Measurements from ENCODE around the gene C16orf78.

C16orf78 gene

DNA sequence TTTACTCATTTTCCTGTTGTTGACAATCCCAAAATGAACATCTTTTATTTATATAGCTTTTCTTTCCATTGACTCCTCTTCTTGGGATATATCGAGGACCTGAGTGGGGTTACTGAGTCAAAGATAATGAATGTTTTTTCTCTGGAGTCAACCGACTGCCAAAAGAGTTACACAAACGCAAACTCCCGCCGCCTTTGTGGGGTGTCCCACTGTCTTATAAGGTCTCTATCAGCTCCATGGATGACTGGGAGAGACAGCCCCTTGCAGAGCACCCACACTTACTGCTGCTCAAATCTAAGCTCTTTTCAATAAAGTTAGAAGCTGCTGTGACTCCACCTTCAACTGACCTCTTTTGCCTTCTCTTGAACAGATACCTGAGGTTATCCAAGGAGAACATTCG is 25.2 kb downstream of the C16orf78 start:
- no peak overlapping the region for H3K27ac Mint-ChIP-seq
- H3K27me3 Mint-ChIP-seq (ENCODE audit: low read depth) = peaks cover 21% of the 10 kb centered on the region
- H3K4me3 Mint-ChIP-seq = no peak overlapping the region
- TF ChIP-seq, protein P1, sequence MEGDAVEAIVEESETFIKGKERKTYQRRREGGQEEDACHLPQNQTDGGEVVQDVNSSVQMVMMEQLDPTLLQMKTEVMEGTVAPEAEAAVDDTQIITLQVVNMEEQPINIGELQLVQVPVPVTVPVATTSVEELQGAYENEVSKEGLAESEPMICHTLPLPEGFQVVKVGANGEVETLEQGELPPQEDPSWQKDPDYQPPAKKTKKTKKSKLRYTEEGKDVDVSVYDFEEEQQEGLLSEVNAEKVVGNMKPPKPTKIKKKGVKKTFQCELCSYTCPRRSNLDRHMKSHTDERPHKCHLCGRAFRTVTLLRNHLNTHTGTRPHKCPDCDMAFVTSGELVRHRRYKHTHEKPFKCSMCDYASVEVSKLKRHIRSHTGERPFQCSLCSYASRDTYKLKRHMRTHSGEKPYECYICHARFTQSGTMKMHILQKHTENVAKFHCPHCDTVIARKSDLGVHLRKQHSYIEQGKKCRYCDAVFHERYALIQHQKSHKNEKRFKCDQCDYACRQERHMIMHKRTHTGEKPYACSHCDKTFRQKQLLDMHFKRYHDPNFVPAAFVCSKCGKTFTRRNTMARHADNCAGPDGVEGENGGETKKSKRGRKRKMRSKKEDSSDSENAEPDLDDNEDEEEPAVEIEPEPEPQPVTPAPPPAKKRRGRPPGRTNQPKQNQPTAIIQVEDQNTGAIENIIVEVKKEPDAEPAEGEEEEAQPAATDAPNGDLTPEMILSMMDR (IDR thresholded peaks at IDR 0.05; ENCODE audit: unreplicated experiment in 3 of 3) = no peak
- no peaks in the 10 kb centered on the region for H3K4me1 Mint-ChIP-seq
- peaks cover 13% of the 10 kb centered on the region for H3K9me3 Mint-ChIP-seq
- no peaks in the 10 kb centered on the region for H3K36me3 Mint-ChIP-seq (ENCODE audit: low read depth)

DNA sequence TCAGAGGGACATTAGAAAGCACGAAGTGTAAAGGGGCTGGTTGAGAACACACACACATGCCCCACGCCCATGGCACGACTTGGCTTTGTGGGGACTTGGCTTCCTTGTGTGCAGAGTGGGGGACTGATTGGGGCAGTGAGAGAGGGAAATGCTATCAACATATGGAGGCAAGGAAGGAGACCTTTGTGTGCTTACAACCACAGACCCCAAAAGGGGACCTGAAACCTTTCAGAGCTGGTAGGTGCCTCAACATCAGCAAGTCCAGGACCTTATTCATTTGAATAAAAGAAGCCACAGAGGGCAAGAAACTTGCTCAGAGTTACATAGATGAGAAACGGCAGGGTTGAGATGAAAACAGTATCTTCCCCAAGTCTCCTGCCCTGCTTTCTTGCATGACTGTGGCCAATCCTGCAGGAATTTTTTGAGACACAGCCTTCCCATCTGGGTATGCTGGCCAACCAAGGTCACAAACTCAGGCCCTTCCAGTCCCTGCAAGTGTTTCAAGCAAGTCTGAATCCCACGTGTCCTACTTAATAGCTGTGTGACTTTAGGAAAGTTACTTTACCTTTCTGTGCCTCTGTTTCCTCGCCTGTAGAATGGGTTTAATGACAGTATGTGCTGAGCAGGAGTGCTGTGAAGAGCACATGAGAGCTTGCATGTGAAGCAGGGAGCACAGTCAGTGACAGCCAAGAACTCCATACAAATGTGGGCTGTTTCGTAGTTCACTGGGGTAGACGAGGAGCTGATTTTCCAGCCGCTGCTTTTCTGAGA is 26.2 kb downstream of the C16orf78 start:
- no peak overlapping the region for H3K27ac Mint-ChIP-seq

DNA sequence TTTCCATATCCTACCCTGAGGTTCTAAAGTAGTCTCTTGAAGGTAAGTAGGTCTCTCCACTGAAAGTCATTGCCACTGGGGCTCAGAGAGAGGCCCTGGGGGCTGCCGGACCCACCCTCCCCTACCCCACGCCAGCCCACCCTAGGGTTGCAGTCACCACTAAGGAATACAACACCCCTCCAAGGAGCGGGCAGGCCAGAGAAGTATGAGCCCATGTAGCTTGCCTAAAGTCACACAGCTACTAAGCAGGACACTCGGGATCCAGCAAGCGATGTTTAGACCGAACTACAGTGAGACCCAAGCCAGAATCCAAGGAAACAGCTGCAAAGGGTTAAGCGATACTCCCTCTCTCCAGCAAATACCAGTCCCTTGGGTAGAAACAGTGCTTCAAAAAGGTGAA is 27.0 kb downstream of the C16orf78 start:
- Mint-ChIP-seq H3K4me3 (no peak overlapping the region), H3K27ac (no peak overlapping the region), H3K27me3 (ENCODE audit: low read depth) (peaks cover 30% of the 10 kb centered on the region), H3K9me3 (peaks cover 15% of the 10 kb centered on the region), H3K36me3 (ENCODE audit: low read depth) (no peaks in the 10 kb centered on the region), H3K4me1 (no peaks in the 10 kb centered on the region)
- TF ChIP-seq, protein P1 (IDR thresholded peaks at IDR 0.05; ENCODE audit: unreplicated experiment in 3 of 3) = no peak

More for the DNA sequence above, 26.2 kb downstream of the C16orf78 start:
- H3K4me1 Mint-ChIP-seq = no peaks in the 10 kb centered on the region
- H3K36me3 Mint-ChIP-seq (ENCODE audit: low read depth) = no peaks in the 10 kb centered on the region
- no peak overlapping the region for H3K4me3 Mint-ChIP-seq
- TF ChIP-seq, protein P1 (IDR thresholded peaks at IDR 0.05; ENCODE audit: unreplicated experiment in 3 of 3) = no peak
- H3K27me3 Mint-ChIP-seq (ENCODE audit: low read depth) = peaks cover 25% of the 10 kb centered on the region
- H3K9me3 Mint-ChIP-seq = peaks cover 15% of the 10 kb centered on the region

DNA sequence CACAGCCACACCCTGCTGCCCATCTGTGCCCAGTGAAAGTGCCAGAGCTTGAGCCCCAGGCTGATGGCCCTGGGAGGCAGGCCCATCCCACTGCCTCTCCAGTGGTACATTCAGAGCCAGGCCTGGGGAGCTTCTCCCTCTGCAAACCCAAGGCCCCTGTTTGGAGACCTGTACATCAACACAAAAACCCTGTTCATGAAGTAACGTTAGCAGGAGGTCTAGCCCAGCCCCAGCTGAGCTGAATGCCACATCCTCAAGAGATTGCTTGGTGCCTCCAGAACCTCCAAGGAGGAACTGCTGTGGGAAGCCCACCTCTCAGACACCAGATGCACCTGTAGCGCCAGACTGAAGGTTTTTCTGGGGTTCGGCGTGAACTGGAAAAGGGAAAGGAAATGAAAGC is 31.5 kb downstream of the C16orf78 start:
- H3K36me3 Mint-ChIP-seq (ENCODE audit: low read depth) = no peaks in the 10 kb centered on the region
- H3K4me1 Mint-ChIP-seq = peaks cover 8% of the 10 kb centered on the region
- H3K27me3 Mint-ChIP-seq (ENCODE audit: low read depth) = peaks cover 26% of the 10 kb centered on the region
- peaks cover 15% of the 10 kb centered on the region for H3K9me3 Mint-ChIP-seq
- TF ChIP-seq, protein P1 (IDR thresholded peaks at IDR 0.05; ENCODE audit: unreplicated experiment in 3 of 3) = no peak
- H3K27ac Mint-ChIP-seq = no peak overlapping the region
- no peak overlapping the region for H3K4me3 Mint-ChIP-seq

DNA sequence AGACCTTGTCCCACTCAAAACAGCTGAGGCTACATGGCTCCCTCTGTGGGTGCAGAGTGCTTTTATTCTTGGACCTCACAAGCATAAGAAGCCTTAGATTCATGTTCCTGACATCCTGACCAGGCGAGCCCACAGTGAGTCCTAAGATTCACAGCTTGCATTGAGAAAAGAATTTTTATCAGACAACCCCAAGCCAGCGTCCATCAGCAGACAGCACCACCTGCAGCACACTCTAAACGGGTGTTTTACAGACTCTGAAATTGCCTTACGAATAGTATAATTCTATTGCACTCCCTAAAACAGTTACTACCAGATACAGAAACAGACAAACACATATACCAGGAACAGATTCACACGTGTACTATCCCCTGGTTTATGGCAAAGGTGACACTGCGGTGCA is 31.9 kb downstream of the C16orf78 start:
- Mint-ChIP-seq H3K36me3 (ENCODE audit: low read depth) (no peaks in the 10 kb centered on the region), H3K4me3 (no peak overlapping the region), H3K27me3 (ENCODE audit: low read depth) (peaks cover 26% of the 10 kb centered on the region), H3K4me1 (peaks cover 8% of the 10 kb centered on the region), H3K9me3 (peaks cover 15% of the 10 kb centered on the region), H3K27ac (no peak overlapping the region)
- TF ChIP-seq, protein P1 (IDR thresholded peaks at IDR 0.05; ENCODE audit: unreplicated experiment in 3 of 3) = no peak
